HL-60 (cell line): ENCODE measurements around the gene PRSS3.
"Not testable (repeated sequence)": the region's sequence is repeated elsewhere in the genome, so short reads cannot be mapped to it uniquely, and the experiment has no call there.

Source experiments
- CTCF ChIP-seq: IDR thresholded peaks from one replicate; pipeline ENCODE4 v1.5.1; 2011; ENCODE audit warnings: low read length, control low read depth, inconsistent platforms; ENCODE audit not compliant: insufficient read depth
- POLR2AphosphoS5 ChIP-seq: IDR thresholded peaks from 2 replicates; pipeline ENCODE4 v1.6.1; 2012; ENCODE audit warnings: low read depth

- not testable (repeated sequence) for TF ChIP-seq CTCF, POLR2AphosphoS5
Observed at GRCh38 chr9:33827285-33827684, 31.9 kb downstream of the PRSS3 start.
